HEK293 (cell line): ENCODE results near the gene ABCC3.

Source experiments
- CTCF ChIA-PET: fragments of 350-600 bp; formaldehyde crosslinking; extraction: SDS; loops from one replicate; lab custom pipeline; 2021; ENCODE audit warnings: antibody characterized with exemption; lab: Yijun Ruan, JAX
- POLR2A ChIA-PET: fragments of 300-600 bp; formaldehyde crosslinking; extraction: SDS; loops from one replicate; lab custom pipeline; 2020; ENCODE audit warnings: antibody characterized with exemption, inconsistent platforms; lab: Yijun Ruan, JAX
- H3K27ac ChIP-seq: fragments of 200-500 bp; sonication (Bioruptor generic); 2 replicates; pipeline ENCODE4 v1.5.1; 2014; ENCODE audit warnings: low read depth, low read length, control low read depth, inconsistent platforms; ENCODE audit errors: extremely low read depth
- H3K36me3 ChIP-seq, 2 experiments: fragments of 200-500 bp in 1 of 2; sonication (Bioruptor generic) in 1 of 2; 1 replicate in 1 of 2; 2 replicates in 1 of 2; pipeline ENCODE4 v1.5.1; 2014 to 2017; ENCODE audit warnings: inconsistent platforms in 2 of 2, low read length in 2 of 2; ENCODE audit not compliant: control insufficient read depth in 2 of 2, insufficient read depth in 1 of 2
- H3K4me1 ChIP-seq: fragments of 200-500 bp; sonication (Bioruptor generic); 2 replicates; pipeline ENCODE4 v1.5.1; 2014; ENCODE audit warnings: mild to moderate bottlenecking, low read length, inconsistent platforms; ENCODE audit not compliant: control insufficient read depth, insufficient read depth
- H3K4me3 ChIP-seq: 2 replicates; pipeline ENCODE4 v1.5.1; 2011; ENCODE audit warnings: low read depth, mild to moderate bottlenecking, control low read depth, low read length, moderate library complexity
- H3K9me3 ChIP-seq: fragments of 200-500 bp; sonication (Bioruptor generic); 2 replicates; pipeline ENCODE4 v1.5.1; 2014; ENCODE audit warnings: low read depth, low read length, inconsistent platforms; ENCODE audit not compliant: control insufficient read depth, insufficient read depth
- INSM2 ChIP-seq: fragments of 450-650 bp; formaldehyde crosslinking; IDR thresholded peaks from 2 replicates; pipeline ENCODE4 v1.5.1; 2016; ENCODE audit warnings: missing biosample characterization, missing genetic modification characterization
- OSR2 ChIP-seq: fragments of 450-650 bp; formaldehyde crosslinking; IDR thresholded peaks from 2 replicates; pipeline ENCODE4 v1.5.1; 2016; ENCODE audit warnings: missing biosample characterization, missing genetic modification characterization
- OVOL3 ChIP-seq: fragments of 450-650 bp; formaldehyde crosslinking; IDR thresholded peaks from 2 replicates; pipeline ENCODE4 v1.5.1; 2016; ENCODE audit warnings: missing biosample characterization, missing genetic modification characterization
- PRDM1 ChIP-seq: fragments of 450-650 bp; formaldehyde crosslinking; IDR thresholded peaks from 2 replicates; pipeline ENCODE4; 2016; ENCODE audit warnings: missing biosample characterization, missing genetic modification characterization
- SP3 ChIP-seq: fragments of 450-650 bp; formaldehyde crosslinking; IDR thresholded peaks from 2 replicates; pipeline ENCODE4 v1.5.1; 2016; ENCODE audit warnings: missing biosample characterization, missing genetic modification characterization
- ZBTB7A ChIP-seq: fragments of 450-650 bp; formaldehyde crosslinking; IDR thresholded peaks from 2 replicates; pipeline ENCODE4 v1.5.1; 2016; ENCODE audit warnings: low read depth, missing biosample characterization, missing genetic modification characterization
- ZNF121 ChIP-seq: fragments of 450-650 bp; formaldehyde crosslinking; IDR thresholded peaks from 2 replicates; pipeline ENCODE4 v1.5.1; 2016; ENCODE audit warnings: missing biosample characterization, missing genetic modification characterization
- ZNF221 ChIP-seq: fragments of 450-650 bp; formaldehyde crosslinking; IDR thresholded peaks from 2 replicates; pipeline ENCODE4 v1.5.1; 2017; ENCODE audit warnings: missing biosample characterization, missing genetic modification characterization, borderline replicate concordance
- ZNF24 ChIP-seq: fragments of 450-650 bp; formaldehyde crosslinking; IDR thresholded peaks from 2 replicates; pipeline ENCODE4 v1.5.1; 2016; ENCODE audit warnings: missing biosample characterization, missing genetic modification characterization
- ZNF311 ChIP-seq: fragments of 450-650 bp; formaldehyde crosslinking; IDR thresholded peaks from 2 replicates; pipeline ENCODE4 v1.5.1; 2017; ENCODE audit warnings: missing biosample characterization, missing genetic modification characterization, borderline replicate concordance
- ZNF521 ChIP-seq: fragments of 450-650 bp; formaldehyde crosslinking; IDR thresholded peaks from 2 replicates; pipeline ENCODE4 v1.5.1; 2017; ENCODE audit warnings: missing biosample characterization, mild to moderate bottlenecking, missing genetic modification characterization
- ZNF544 ChIP-seq: fragments of 450-650 bp; formaldehyde crosslinking; IDR thresholded peaks from 2 replicates; pipeline ENCODE4 v1.5.0; 2017; ENCODE audit warnings: missing biosample characterization, missing genetic modification characterization
- ZNF596 ChIP-seq: fragments of 450-650 bp; IDR thresholded peaks from 2 replicates; pipeline ENCODE4 v1.5.0; 2018; ENCODE audit warnings: missing biosample characterization, mild to moderate bottlenecking, missing genetic modification characterization, moderate library complexity
- ZNF692 ChIP-seq: fragments of 450-650 bp; formaldehyde crosslinking; IDR thresholded peaks from 2 replicates; pipeline ENCODE4 v1.5.1; 2016; ENCODE audit warnings: missing biosample characterization, missing genetic modification characterization
- ZSCAN30 ChIP-seq: fragments of 450-650 bp; IDR thresholded peaks from 2 replicates; pipeline ENCODE4 v1.5.1; 2018; ENCODE audit warnings: missing biosample characterization, mild to moderate bottlenecking, missing genetic modification characterization, moderate library complexity
- TF ChIP-seq, protein P1 (sequence below): fragments of 450-650 bp; formaldehyde crosslinking; IDR thresholded peaks from 2 replicates; pipeline ENCODE4 v1.5.1; 2016; ENCODE audit warnings: missing biosample characterization, missing genetic modification characterization
- TF ChIP-seq, protein P2 (sequence below): fragments of 450-650 bp; formaldehyde crosslinking; IDR thresholded peaks from 2 replicates; pipeline ENCODE4 v1.5.1; 2016; ENCODE audit warnings: missing biosample characterization, missing genetic modification characterization
- TF ChIP-seq, protein P3 (sequence below): fragments of 450-650 bp; formaldehyde crosslinking; IDR thresholded peaks from 2 replicates; pipeline ENCODE4 v1.5.1; 2016; ENCODE audit warnings: missing biosample characterization, missing genetic modification characterization, borderline replicate concordance

Gene ABCC3

DNA sequence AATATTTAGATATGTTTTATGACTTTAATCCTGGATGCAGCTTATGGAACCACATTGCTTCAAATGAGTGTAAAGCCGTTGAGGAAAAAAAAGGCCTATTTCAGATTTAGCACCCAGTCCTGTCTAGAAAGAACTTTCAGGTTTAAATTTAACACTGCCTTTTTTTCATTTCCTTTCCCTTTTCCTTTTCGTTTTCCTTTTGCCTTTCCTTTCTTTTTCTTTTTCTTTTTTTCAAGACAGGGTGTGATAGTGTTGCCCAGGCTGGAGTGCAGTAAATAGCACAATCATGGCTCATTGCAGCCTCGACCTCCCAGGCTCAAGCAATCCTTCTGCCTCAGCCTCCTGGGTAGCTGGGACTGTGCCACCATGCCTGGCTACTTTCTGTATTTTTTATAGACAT lies 100.6 kb downstream of the ABCC3 start:
- Histone ChIP-seq H3K4me1 (peaks cover 23% of the 10 kb centered on the region), H3K9me3 (no peaks in the 10 kb centered on the region), H3K27ac (no peak overlapping the region), H3K36me3 (peaks cover 37 to 44% of the 10 kb centered on the region in 2 experiments), H3K4me3 (no peak overlapping the region)
- TF ChIP-seq PRDM1 (tag by site-specific recombination) = peak; percentile 97
- TF ChIP-seq ZNF24 (tag by site-specific recombination) = no peak
- TF ChIP-seq, protein P1, sequence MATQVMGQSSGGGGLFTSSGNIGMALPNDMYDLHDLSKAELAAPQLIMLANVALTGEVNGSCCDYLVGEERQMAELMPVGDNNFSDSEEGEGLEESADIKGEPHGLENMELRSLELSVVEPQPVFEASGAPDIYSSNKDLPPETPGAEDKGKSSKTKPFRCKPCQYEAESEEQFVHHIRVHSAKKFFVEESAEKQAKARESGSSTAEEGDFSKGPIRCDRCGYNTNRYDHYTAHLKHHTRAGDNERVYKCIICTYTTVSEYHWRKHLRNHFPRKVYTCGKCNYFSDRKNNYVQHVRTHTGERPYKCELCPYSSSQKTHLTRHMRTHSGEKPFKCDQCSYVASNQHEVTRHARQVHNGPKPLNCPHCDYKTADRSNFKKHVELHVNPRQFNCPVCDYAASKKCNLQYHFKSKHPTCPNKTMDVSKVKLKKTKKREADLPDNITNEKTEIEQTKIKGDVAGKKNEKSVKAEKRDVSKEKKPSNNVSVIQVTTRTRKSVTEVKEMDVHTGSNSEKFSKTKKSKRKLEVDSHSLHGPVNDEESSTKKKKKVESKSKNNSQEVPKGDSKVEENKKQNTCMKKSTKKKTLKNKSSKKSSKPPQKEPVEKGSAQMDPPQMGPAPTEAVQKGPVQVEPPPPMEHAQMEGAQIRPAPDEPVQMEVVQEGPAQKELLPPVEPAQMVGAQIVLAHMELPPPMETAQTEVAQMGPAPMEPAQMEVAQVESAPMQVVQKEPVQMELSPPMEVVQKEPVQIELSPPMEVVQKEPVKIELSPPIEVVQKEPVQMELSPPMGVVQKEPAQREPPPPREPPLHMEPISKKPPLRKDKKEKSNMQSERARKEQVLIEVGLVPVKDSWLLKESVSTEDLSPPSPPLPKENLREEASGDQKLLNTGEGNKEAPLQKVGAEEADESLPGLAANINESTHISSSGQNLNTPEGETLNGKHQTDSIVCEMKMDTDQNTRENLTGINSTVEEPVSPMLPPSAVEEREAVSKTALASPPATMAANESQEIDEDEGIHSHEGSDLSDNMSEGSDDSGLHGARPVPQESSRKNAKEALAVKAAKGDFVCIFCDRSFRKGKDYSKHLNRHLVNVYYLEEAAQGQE (tag by site-specific recombination) = no peak
- TF ChIP-seq, protein P2, sequence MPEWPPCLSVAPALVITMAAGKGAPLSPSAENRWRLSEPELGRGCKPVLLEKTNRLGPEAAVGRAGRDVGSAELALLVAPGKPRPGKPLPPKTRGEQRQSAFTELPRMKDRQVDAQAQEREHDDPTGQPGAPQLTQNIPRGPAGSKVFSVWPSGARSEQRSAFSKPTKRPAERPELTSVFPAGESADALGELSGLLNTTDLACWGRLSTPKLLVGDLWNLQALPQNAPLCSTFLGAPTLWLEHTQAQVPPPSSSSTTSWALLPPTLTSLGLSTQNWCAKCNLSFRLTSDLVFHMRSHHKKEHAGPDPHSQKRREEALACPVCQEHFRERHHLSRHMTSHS (tag by site-specific recombination) = no peak
- TF ChIP-seq, protein P3, sequence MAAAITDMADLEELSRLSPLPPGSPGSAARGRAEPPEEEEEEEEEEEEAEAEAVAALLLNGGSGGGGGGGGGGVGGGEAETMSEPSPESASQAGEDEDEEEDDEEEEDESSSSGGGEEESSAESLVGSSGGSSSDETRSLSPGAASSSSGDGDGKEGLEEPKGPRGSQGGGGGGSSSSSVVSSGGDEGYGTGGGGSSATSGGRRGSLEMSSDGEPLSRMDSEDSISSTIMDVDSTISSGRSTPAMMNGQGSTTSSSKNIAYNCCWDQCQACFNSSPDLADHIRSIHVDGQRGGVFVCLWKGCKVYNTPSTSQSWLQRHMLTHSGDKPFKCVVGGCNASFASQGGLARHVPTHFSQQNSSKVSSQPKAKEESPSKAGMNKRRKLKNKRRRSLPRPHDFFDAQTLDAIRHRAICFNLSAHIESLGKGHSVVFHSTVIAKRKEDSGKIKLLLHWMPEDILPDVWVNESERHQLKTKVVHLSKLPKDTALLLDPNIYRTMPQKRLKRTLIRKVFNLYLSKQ (tag by site-specific recombination) = no peak
- no peak for TF ChIP-seq ZNF121 (tag by site-specific recombination)
- TF ChIP-seq OSR2 = no peak
- ChIA-PET POLR2A (no interaction called here), CTCF (interaction anchor here (0.6 to 1.2 kb wide), 3 partner anchors 71 to 109 kb away, joined by 3 to 6 read pairs (median 4); no protein-coding TSS in a partner anchor)

DNA sequence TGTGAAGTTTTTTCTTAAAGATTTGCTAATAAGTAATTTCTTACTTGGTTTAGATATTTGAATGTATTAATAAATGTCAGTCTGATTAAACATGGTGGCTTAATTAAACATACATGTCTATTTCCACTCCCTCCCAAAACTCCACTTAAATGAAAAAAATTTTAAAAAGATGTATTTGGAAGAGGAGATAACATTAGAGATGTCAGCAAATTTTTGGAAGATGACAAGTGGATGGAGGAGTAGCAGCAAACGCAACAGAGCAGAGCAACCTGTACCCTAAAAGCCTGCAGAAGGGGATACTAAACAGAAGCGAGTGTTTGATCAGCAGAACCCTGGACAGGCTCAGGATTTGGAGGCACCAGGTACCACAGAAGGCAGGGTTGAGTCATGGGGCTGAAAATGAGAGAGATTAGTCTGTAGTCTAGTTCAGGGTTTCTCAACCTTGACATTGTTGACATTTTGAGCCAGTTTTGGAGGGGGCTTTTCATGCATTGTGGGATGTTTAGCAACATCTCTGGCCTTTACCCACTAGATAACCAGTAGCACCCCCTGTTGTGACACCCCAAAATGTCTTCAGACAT lies 102.5 kb downstream of the ABCC3 start:
- Histone ChIP-seq H3K4me1 (peaks cover 7% of the 10 kb centered on the region), H3K9me3 (no peaks in the 10 kb centered on the region), H3K36me3 (peaks cover 55 to 56% of the 10 kb centered on the region in 2 experiments)
- no peak for TF ChIP-seq ZNF544 (tag by site-specific recombination)
- no peak for TF ChIP-seq OVOL3 (tag by site-specific recombination)
- TF ChIP-seq INSM2 (tag by site-specific recombination) = no peak
- TF ChIP-seq OSR2 = no peak
- no peak for TF ChIP-seq ZNF521
- TF ChIP-seq, all 188 proteins: peak for 0
- Histone ChIP-seq H3K4me3 (no peak overlapping the region), H3K27ac (no peak overlapping the region)
- ChIA-PET CTCF (no interaction called here), POLR2A (no interaction called here)

GRCh38 chr17:50739098-50739497 lies 104.4 kb downstream of the ABCC3 start:
- H3K36me3 ChIP-seq = peaks cover 73 to 75% of the 10 kb centered on the region in 2 experiments
- CTCF ChIA-PET = interaction anchor here (0.7 to 1.3 kb wide), 3 partner anchors 9 to 219 kb away, joined by 3 to 4 read pairs (median 3); no protein-coding TSS in a partner anchor
- no peak overlapping the region for H3K4me3 ChIP-seq
- peaks cover 7% of the 10 kb centered on the region; the same call in 1 of the 2 replicates for H3K4me1 ChIP-seq
- H3K27ac ChIP-seq = peak overlapping the region; percentile 13; the same call in 1 of the 2 replicates
- POLR2A ChIA-PET = no interaction called here
- no peaks in the 10 kb centered on the region for H3K9me3 ChIP-seq
- TF ChIP-seq ZNF596 (no peak), ZSCAN30 (no peak), ZBTB7A (no peak), ZNF692 (no peak), ZNF311 (tag by site-specific recombination) (no peak), SP3 (no peak), ZNF221 (tag by site-specific recombination) (no peak)
- TF ChIP-seq, protein P1 (tag by site-specific recombination) = no peak
